ENCODE measurements around the gene GPR132.

- no peak for TF ChIP-seq POLR2AphosphoS5 (IDR thresholded peaks at IDR 0.05; ENCODE audit: low read depth)
- TF ChIP-seq EZH2 (IDR thresholded peaks at IDR 0.05; ENCODE audit: low read depth, unreplicated experiment), result no peak
- TF ChIP-seq CTCF (conservative IDR thresholded peaks at IDR 0.05; ENCODE audit: low read depth in 2 of 2), result peak in 1 of 2 experiments; percentile 15; a peak in 1 of 4 replicates
- no peak for TF ChIP-seq REST (IDR thresholded peaks at IDR 0.05; ENCODE audit: unreplicated experiment)
- TF ChIP-seq EZH2phosphoT487 (IDR thresholded peaks at IDR 0.05; ENCODE audit: unreplicated experiment), result no peak
- no peak for TF ChIP-seq JUNB (IDR thresholded peaks at IDR 0.05; ENCODE audit: unreplicated experiment)
- TF ChIP-seq CREB1 (CRISPR knock-in tag; IDR thresholded peaks at IDR 0.05; ENCODE audit: low read depth), result no peak
- TF ChIP-seq NANOG (IDR thresholded peaks at IDR 0.05; ENCODE audit: borderline replicate concordance), result no peak
- TF ChIP-seq ZNF331 (CRISPR knock-in tag; IDR thresholded peaks at IDR 0.05; ENCODE audit: low read depth), result no peak
- no peak for TF ChIP-seq ETS1 (IDR thresholded peaks at IDR 0.05)
- no peak for TF ChIP-seq ZNF462 (CRISPR knock-in tag; IDR thresholded peaks at IDR 0.05)
- TF ChIP-seq ZNF114 (CRISPR knock-in tag; IDR thresholded peaks at IDR 0.05), result no peak
Observed at GRCh38 chr14:105066240-105067071, 1.2 kb upstream of the GPR132 start.
